ENCODE measurements around the gene RECK. TPM values are rescaled to one million over a fixed set of nuclear protein-coding genes. Genes with fewer than 3 reads are reported as not detected.

The RECK gene
- total RNA-seq, 1 experiment from 2014 or later: 2.1 TPM

- intact Hi-C loops (cut with micrococcal nuclease; ENCODE audit: unreplicated experiment): no loop called here
- no peak for DNase-seq
- POLR2A ChIA-PET (ENCODE audit: unreplicated experiment): no interaction called here
- H3K4me3 ChIP-seq: no peak overlapping the region
- H3K36me3 ChIP-seq (ENCODE audit: low read depth): no peaks in the 10 kb centered on the region
- TF ChIP-seq EZH2 (IDR thresholded peaks at IDR 0.05; ENCODE audit: low read depth): no peak
- TF ChIP-seq CTCF (conservative IDR thresholded peaks at IDR 0.05): no peak
- H3K79me2 ChIP-seq (ENCODE audit: low read depth): no peaks in the 10 kb centered on the region
- H3K27ac ChIP-seq: no peak overlapping the region
- H3K9me3 ChIP-seq (ENCODE audit: insufficient read depth, low read depth): no peaks in the 10 kb centered on the region
- BruUV-seq (replicated peaks): no TSS peak
- H3K27me3 ChIP-seq (ENCODE audit: insufficient read depth, low read depth): no peaks in the 10 kb centered on the region
- H3F3A ChIP-seq (ENCODE audit: insufficient read depth, low read depth): no peaks in the 10 kb centered on the region
- no peaks in the 10 kb centered on the region for H3K9me2 ChIP-seq (ENCODE audit: insufficient read depth)
- no peaks in the 10 kb centered on the region for H3K4me1 ChIP-seq (replicated peaks; ENCODE audit: insufficient read depth)
- CTCF ChIA-PET: no interaction called here
- H4K20me1 ChIP-seq (ENCODE audit: insufficient read depth): no peaks in the 10 kb centered on the region
- H3K4me2 ChIP-seq: no peak overlapping the region
- no peak overlapping the region for H2AFZ ChIP-seq
These were observed 82.8 kb downstream of the RECK start for GRCh38 chr9:36119476-36119875.

GRCh38 chr9:36120705-36121104 is 84.0 kb downstream of the RECK start:
- no peak for DNase-seq
- Histone ChIP-seq H3K27ac (no peak overlapping the region), H3K4me1 (replicated peaks; ENCODE audit: insufficient read depth) (no peaks in the 10 kb centered on the region), H2AFZ (no peak overlapping the region), H3K27me3 (ENCODE audit: insufficient read depth, low read depth) (no peaks in the 10 kb centered on the region), H3K9me2 (ENCODE audit: insufficient read depth) (no peaks in the 10 kb centered on the region), H3K4me3 (no peak overlapping the region), H3K4me2 (no peak overlapping the region), H4K20me1 (ENCODE audit: insufficient read depth) (no peaks in the 10 kb centered on the region), H3K36me3 (ENCODE audit: low read depth) (no peaks in the 10 kb centered on the region), H3K79me2 (ENCODE audit: low read depth) (no peaks in the 10 kb centered on the region), H3K9me3 (ENCODE audit: insufficient read depth, low read depth) (no peaks in the 10 kb centered on the region), H3F3A (ENCODE audit: insufficient read depth, low read depth) (no peaks in the 10 kb centered on the region)
- no TSS peak for BruUV-seq (replicated peaks)
- POLR2A ChIA-PET (ENCODE audit: unreplicated experiment): no interaction called here
- CTCF ChIA-PET: no interaction called here
- intact Hi-C loops (cut with micrococcal nuclease; ENCODE audit: unreplicated experiment): no loop called here
- TF ChIP-seq CTCF (conservative IDR thresholded peaks at IDR 0.05) (no peak), EZH2 (IDR thresholded peaks at IDR 0.05; ENCODE audit: low read depth) (no peak)

DNA sequence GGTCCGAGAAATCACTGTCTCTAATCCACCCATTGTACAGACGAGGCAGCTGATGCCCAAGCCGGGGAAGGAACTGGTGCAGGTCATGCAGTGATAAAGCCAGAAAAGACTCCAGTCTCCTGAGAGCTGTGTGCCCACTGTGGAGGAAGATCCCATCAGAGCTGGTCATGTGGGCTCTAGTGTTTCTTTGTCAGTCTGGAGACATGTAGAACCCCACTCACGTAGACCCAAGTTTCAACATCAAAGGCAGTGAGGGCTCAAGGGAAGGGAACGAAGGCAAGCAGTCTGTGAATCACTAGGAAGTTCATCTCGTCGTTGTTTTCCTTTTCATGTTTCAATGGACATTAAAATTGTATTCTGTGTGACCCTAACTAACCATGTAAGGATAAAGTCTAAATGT is 85.3 kb downstream of the RECK start:
- H2AFZ ChIP-seq: no peak overlapping the region
- H3K9me2 ChIP-seq (ENCODE audit: insufficient read depth): no peaks in the 10 kb centered on the region
- TF ChIP-seq CTCF (conservative IDR thresholded peaks at IDR 0.05) (no peak), EZH2 (IDR thresholded peaks at IDR 0.05; ENCODE audit: low read depth) (no peak)
- no peaks in the 10 kb centered on the region for H3F3A ChIP-seq (ENCODE audit: insufficient read depth, low read depth)
- CTCF ChIA-PET: no interaction called here
- no peak overlapping the region for H3K4me3 ChIP-seq
- no TSS peak for BruUV-seq (replicated peaks)
- no peak overlapping the region for H3K27ac ChIP-seq
- H3K9me3 ChIP-seq (ENCODE audit: insufficient read depth, low read depth): no peaks in the 10 kb centered on the region
- no peaks in the 10 kb centered on the region for H3K79me2 ChIP-seq (ENCODE audit: low read depth)
- H3K4me1 ChIP-seq (replicated peaks; ENCODE audit: insufficient read depth): no peaks in the 10 kb centered on the region
- intact Hi-C loops (cut with micrococcal nuclease; ENCODE audit: unreplicated experiment): no loop called here
- POLR2A ChIA-PET (ENCODE audit: unreplicated experiment): no interaction called here
- H3K27me3 ChIP-seq (ENCODE audit: insufficient read depth, low read depth): no peaks in the 10 kb centered on the region
- no peak for DNase-seq
- no peaks in the 10 kb centered on the region for H4K20me1 ChIP-seq (ENCODE audit: insufficient read depth)
- H3K4me2 ChIP-seq: no peak overlapping the region
- no peaks in the 10 kb centered on the region for H3K36me3 ChIP-seq (ENCODE audit: low read depth)

Measured in PC-9 (cell line).